B cell (primary cell): ENCODE results near the gene NDFIP1.

Source experiments
- CTCF ChIP-seq: fragments of 200-600 bp; IDR thresholded peaks from one replicate; pipeline ENCODE4 v1.8.0; 2022; ENCODE audit warnings: antibody characterized with exemption, mild to moderate bottlenecking
- EZH2 ChIP-seq: IDR thresholded peaks from 2 replicates; pipeline ENCODE4 v1.6.1; 2012; ENCODE audit warnings: borderline replicate concordance, low read depth, mild to moderate bottlenecking, moderate library complexity, low read length; ENCODE audit not compliant: insufficient read depth, poor library complexity, severe bottlenecking

- no peak for TF ChIP-seq EZH2
- TF ChIP-seq CTCF: no peak
Measured at GRCh38 chr5:142072488-142072887, 36.1 kb upstream of the NDFIP1 start.
